RPMI8226 (cell line): ENCODE results near the gene A3GALT2.

Experiments
- DNase-seq: peaks from one replicate; pipeline ENCODE4 v3.0.0-alpha.2; 2015

A3GALT2 gene

GRCh38 chr1:33330906-33331305 is 10.0 kb upstream of the A3GALT2 start:
- no peak for DNase-seq

GRCh38 chr1:33330361-33330890 is 9.5 kb upstream of the A3GALT2 start:
- DNase-seq: no peak

GRCh38 chr1:33329600-33330305 is 8.9 kb upstream of the A3GALT2 start:
- no peak for DNase-seq

GRCh38 chr1:33328817-33329216 is 7.9 kb upstream of the A3GALT2 start:
- DNase-seq: no peak

GRCh38 chr1:33327587-33328325 is 6.9 kb upstream of the A3GALT2 start:
- DNase-seq: no peak

- no peak for DNase-seq
Measured at GRCh38 chr1:33326785-33327184, 5.9 kb upstream of the A3GALT2 start.

GRCh38 chr1:33324677-33325575 is 4.0 kb upstream of the A3GALT2 start:
- DNase-seq: no peak

- DNase-seq: no peak
Measured at GRCh38 chr1:33323663-33324477, 3.0 kb upstream of the A3GALT2 start.

- DNase-seq: no peak
Measured at GRCh38 chr1:33322870-33323585, 2.1 kb upstream of the A3GALT2 start.

- DNase-seq: no peak
Measured at GRCh38 chr1:33322109-33322508, 1.2 kb upstream of the A3GALT2 start.

- no peak for DNase-seq
Measured at GRCh38 chr1:33321178-33321577, 280 bp upstream of the A3GALT2 start.

- DNase-seq: no peak
Measured at GRCh38 chr1:33319949-33320618, 814 bp downstream of the A3GALT2 start.

- no peak for DNase-seq
Measured at GRCh38 chr1:33319186-33319948, 1.5 kb downstream of the A3GALT2 start.

- DNase-seq: no peak
Measured at GRCh38 chr1:33317946-33318345, 3.0 kb downstream of the A3GALT2 start.

- DNase-seq: no peak
Measured at GRCh38 chr1:33317354-33317753, 3.5 kb downstream of the A3GALT2 start.

- no peak for DNase-seq
Measured at GRCh38 chr1:33316601-33317000, 4.3 kb downstream of the A3GALT2 start.

- peak; percentile 82 for DNase-seq
Measured at GRCh38 chr1:33314416-33314815, 6.5 kb downstream of the A3GALT2 start.

GRCh38 chr1:33312413-33312749 is 8.5 kb downstream of the A3GALT2 start:
- no peak for DNase-seq

- no peak for DNase-seq
Measured at GRCh38 chr1:33311706-33312412, 9.0 kb downstream of the A3GALT2 start.

- no peak for DNase-seq
Measured at GRCh38 chr1:33310702-33311101, 10.2 kb downstream of the A3GALT2 start.
